ENCODE results near the gene CDC27. TPM values are rescaled to one million over a fixed set of nuclear protein-coding genes. Genes with fewer than 3 reads are reported as not detected.

Gene CDC27
- total RNA-seq, 1 experiment from 2014 or later, result 83.3 TPM

DNA sequence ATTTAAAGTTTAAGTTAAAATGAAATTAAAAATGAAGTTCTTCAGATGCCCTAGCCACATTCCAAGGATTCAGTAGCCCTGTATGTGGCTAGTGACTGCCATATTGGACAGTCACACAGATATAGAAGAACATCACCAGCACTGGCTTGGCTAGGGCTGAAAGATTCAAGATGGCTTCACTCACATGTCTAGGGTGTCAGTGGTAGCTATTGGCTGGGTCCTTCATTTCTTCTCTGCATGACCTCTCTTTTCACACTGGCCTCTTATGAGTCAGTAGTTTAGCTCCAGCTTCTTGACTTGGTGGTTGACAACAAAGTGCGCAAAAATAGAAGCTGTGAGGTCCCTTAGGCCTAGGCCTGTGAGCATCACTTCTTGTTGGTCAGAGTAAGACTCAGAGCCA, 1.7 kb upstream of the CDC27 start (continued):
- TF ChIP-seq ATF2 (CRISPR knock-in tag; IDR thresholded peaks at IDR 0.05; ENCODE audit: borderline replicate concordance, low read depth) (no peak), ATF6 (CRISPR knock-in tag; IDR thresholded peaks at IDR 0.05) (no peak), NFYB (CRISPR knock-in tag; conservative IDR thresholded peaks at IDR 0.05; ENCODE audit: low read depth) (no peak)

DNA sequence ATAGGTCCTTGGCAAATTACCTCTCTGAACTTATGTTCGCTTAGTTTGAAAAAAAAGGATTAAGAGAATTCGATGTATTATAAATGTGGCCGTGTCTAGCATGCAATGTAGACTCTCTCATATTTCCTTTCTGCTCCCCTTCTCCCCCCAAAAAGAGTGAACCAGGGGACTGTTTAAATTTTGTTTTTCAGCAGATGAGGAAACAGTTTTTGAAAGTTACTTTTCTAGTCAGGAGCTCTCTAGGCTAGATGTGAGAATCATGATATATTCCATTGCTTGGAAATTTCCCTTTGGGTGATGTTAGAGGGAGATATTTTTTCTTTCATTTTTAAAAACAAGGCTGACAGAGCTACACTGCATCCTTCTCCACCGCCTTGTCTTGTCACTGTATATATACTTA, 1.1 kb upstream of the CDC27 start:
- Mint-ChIP-seq H3K4me3 (0 out of 2 replicates have a peak overlapping the region, but pooled peaks have one; percentile 95), H3K4me1 (peaks cover 18% of the 10 kb centered on the region)
- CTCF ChIA-PET, result interaction anchor here (1.3 to 1.6 kb wide), 2 partner anchors 122 to 428 kb away, joined by 3 read pairs; no protein-coding TSS in a partner anchor

GRCh38 chr17:47189732-47190237, 690 bp upstream of the CDC27 start:
- ChIA-PET CTCF (interaction anchor here (0.7 to 1.6 kb wide), 5 partner anchors 89 to 429 kb away, joined by 3 to 4 read pairs (median 3); partner anchors contain the start of gene EFCAB13), POLR2A (no interaction called here)
- peaks cover 3% of the 10 kb centered on the region; the same call in 1 of the 2 replicates for H3K27me3 Mint-ChIP-seq (ENCODE audit: low read depth)
- ATAC-seq (no peak), DNase-seq (ENCODE audit: low spot score) (no peak)
- no peaks in the 10 kb centered on the region for H3K36me3 Mint-ChIP-seq
- H3K4me3 Mint-ChIP-seq, result peak overlapping the region; percentile 95
- peak overlapping the region; percentile 47 for H3K27ac Mint-ChIP-seq
- H3K4me1 Mint-ChIP-seq, result peaks cover 18% of the 10 kb centered on the region
- peaks cover 3% of the 10 kb centered on the region; the same call in 1 of the 2 replicates for H3K9me3 Mint-ChIP-seq
- TF ChIP-seq RELA (CRISPR knock-in tag; IDR thresholded peaks at IDR 0.05; ENCODE audit: borderline replicate concordance), result no peak
- no peak for TF ChIP-seq SOX15 (CRISPR knock-in tag; IDR thresholded peaks at IDR 0.05)
- no peak for TF ChIP-seq SMAD3 (CRISPR knock-in tag; IDR thresholded peaks at IDR 0.05; ENCODE audit: borderline replicate concordance)
- no peak for TF ChIP-seq MAX (CRISPR knock-in tag; IDR thresholded peaks at IDR 0.05)
- TF ChIP-seq MXD4 (CRISPR knock-in tag; IDR thresholded peaks at IDR 0.05; ENCODE audit: borderline replicate concordance), result no peak
- TF ChIP-seq CDX4 (CRISPR knock-in tag; IDR thresholded peaks at IDR 0.05; ENCODE audit: borderline replicate concordance), result no peak
- TF ChIP-seq, protein P1, sequence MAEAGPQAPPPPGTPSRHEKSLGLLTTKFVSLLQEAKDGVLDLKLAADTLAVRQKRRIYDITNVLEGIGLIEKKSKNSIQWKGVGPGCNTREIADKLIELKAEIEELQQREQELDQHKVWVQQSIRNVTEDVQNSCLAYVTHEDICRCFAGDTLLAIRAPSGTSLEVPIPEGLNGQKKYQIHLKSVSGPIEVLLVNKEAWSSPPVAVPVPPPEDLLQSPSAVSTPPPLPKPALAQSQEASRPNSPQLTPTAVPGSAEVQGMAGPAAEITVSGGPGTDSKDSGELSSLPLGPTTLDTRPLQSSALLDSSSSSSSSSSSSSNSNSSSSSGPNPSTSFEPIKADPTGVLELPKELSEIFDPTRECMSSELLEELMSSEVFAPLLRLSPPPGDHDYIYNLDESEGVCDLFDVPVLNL (CRISPR knock-in tag; IDR thresholded peaks at IDR 0.05; ENCODE audit: borderline replicate concordance, low read depth), result no peak
- no peak for TF ChIP-seq ZSCAN18 (CRISPR knock-in tag; IDR thresholded peaks at IDR 0.05)

More for the DNA sequence above, 1.1 kb upstream of the CDC27 start:
- ATAC-seq (no peak), DNase-seq (ENCODE audit: low spot score) (no peak)
- POLR2A ChIA-PET, result no interaction called here
- Mint-ChIP-seq H3K36me3 (no peaks in the 10 kb centered on the region), H3K27me3 (ENCODE audit: low read depth) (peaks cover 3% of the 10 kb centered on the region; the same call in 1 of the 2 replicates), H3K9me3 (peaks cover 3% of the 10 kb centered on the region; the same call in 1 of the 2 replicates), H3K27ac (no peak overlapping the region)
- TF ChIP-seq ZNF232 (CRISPR knock-in tag; IDR thresholded peaks at IDR 0.05), result no peak
- no peak for TF ChIP-seq EMX1 (CRISPR knock-in tag; IDR thresholded peaks at IDR 0.05)
- no peak for TF ChIP-seq NFYB (CRISPR knock-in tag; conservative IDR thresholded peaks at IDR 0.05; ENCODE audit: low read depth)
- TF ChIP-seq ZNF317 (CRISPR knock-in tag; IDR thresholded peaks at IDR 0.05; ENCODE audit: borderline replicate concordance, low read depth), result no peak
- TF ChIP-seq NR1H2 (CRISPR knock-in tag; IDR thresholded peaks at IDR 0.05), result no peak
- TF ChIP-seq STAT6 (CRISPR knock-in tag; conservative IDR thresholded peaks at IDR 0.05; ENCODE audit: low read depth), result no peak
- no peak for TF ChIP-seq ZNF671 (CRISPR knock-in tag; IDR thresholded peaks at IDR 0.05)

All from WTC11 (cell line).